Measurements from ENCODE around the gene NEK7.

DNA sequence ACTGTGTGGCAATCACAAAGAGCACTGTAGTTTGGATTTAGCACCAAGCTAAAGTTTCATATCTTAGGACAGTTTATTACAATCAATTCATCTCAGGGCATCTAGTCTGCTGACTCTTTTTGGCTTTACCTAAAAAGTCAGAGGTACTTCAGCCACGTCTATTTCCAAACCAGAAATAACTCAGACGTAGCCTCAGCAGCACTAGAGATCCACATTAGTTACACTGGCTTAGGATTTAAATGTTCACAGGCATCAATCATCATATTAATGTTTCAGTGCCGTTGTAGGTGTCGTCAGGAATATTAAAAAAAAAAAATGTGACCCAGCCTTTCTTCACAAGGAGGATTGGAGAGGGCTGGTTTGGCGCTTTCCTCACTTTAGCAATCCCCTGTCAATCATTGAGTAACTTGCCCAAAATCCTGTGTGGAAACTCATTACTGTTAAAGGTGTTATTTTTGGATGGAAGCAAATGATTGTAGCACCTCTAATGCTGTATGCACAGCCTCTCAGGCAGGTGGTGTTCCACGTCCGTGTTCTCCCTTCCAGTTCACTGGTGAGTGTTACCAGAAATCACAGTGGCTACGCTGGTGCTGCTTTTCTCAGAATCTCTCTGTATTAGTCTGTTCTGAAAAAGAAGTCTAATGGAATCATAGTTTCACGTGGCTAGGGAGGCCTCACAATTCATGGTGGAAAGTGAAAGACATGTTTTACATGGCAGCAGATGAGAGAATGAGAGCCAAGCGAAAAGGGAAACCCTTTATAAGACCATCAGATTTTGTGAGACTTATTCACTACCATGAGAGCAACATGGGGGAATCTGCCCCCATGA, 45.4 kb downstream of the NEK7 start:
- no peak for TF ChIP-seq CTCF (conservative IDR thresholded peaks at IDR 0.05; ENCODE audit: low read length)
- no peak for TF ChIP-seq EZH2phosphoT487 (IDR thresholded peaks at IDR 0.05; ENCODE audit: borderline replicate concordance, low read depth, low read length)

Measured in OCI-LY7 (cell line).